ENCODE data around the gene GALNT9. TPM values are rescaled to one million over a fixed set of nuclear protein-coding genes. Genes with fewer than 3 reads are reported as not detected.
"Not testable (repeated sequence)": the region's sequence is repeated elsewhere in the genome, so short reads cannot be mapped to it uniquely, and the experiment has no call there.

Gene GALNT9
- total RNA-seq, 1 experiment from 2014 or later, result 1.7 TPM

- DNase-seq (ENCODE audit: low spot score), result not testable (repeated sequence)
Observed at GRCh38 chr12:132358241-132359225, 29.1 kb upstream of the GALNT9 start.

- no peak for DNase-seq (ENCODE audit: low spot score)
Observed at GRCh38 chr12:132357623-132358186, 28.3 kb upstream of the GALNT9 start.

GRCh38 chr12:132356691-132357622, 27.6 kb upstream of the GALNT9 start:
- DNase-seq (ENCODE audit: low spot score), result peak; percentile 84

- DNase-seq (ENCODE audit: low spot score), result no peak
Observed at GRCh38 chr12:132355742-132356681, 26.6 kb upstream of the GALNT9 start.

GRCh38 chr12:132354982-132355680, 25.7 kb upstream of the GALNT9 start:
- no peak for DNase-seq (ENCODE audit: low spot score)

GRCh38 chr12:132354211-132354981, 25.0 kb upstream of the GALNT9 start:
- DNase-seq (ENCODE audit: low spot score), result no peak

GRCh38 chr12:132353811-132354210, 24.4 kb upstream of the GALNT9 start:
- no peak for DNase-seq (ENCODE audit: low spot score)

- DNase-seq (ENCODE audit: low spot score), result no peak
Observed at GRCh38 chr12:132352896-132353800, 23.8 kb upstream of the GALNT9 start.

- DNase-seq (ENCODE audit: low spot score), result no peak
Observed at GRCh38 chr12:132351751-132352495, 22.5 kb upstream of the GALNT9 start.

GRCh38 chr12:132349501-132350131, 20.2 kb upstream of the GALNT9 start:
- no peak for DNase-seq (ENCODE audit: low spot score)

- DNase-seq (ENCODE audit: low spot score), result no peak
Observed at GRCh38 chr12:132348176-132348575, 18.8 kb upstream of the GALNT9 start.

- DNase-seq (ENCODE audit: low spot score), result no peak
Observed at GRCh38 chr12:132347176-132347855, 17.9 kb upstream of the GALNT9 start.

GRCh38 chr12:132346471-132347175, 17.2 kb upstream of the GALNT9 start:
- no peak for DNase-seq (ENCODE audit: low spot score)

GRCh38 chr12:132345561-132346200, 16.3 kb upstream of the GALNT9 start:
- no peak for DNase-seq (ENCODE audit: low spot score)

- no peak for DNase-seq (ENCODE audit: low spot score)
Observed at GRCh38 chr12:132345126-132345525, 15.7 kb upstream of the GALNT9 start.

Measured in H4 (cell line).